Measurements from ENCODE around the gene IL17RA. TPM values are rescaled to one million over a fixed set of nuclear protein-coding genes. Genes with fewer than 3 reads are reported as not detected.
"Not testable (repeated sequence)": the region's sequence is repeated elsewhere in the genome, so short reads cannot be mapped to it uniquely, and the experiment has no call there.

The IL17RA gene
- 10 to 100 TPM; 13.3 to 16.6 TPM for total RNA-seq

- Mint-ChIP-seq H3K4me1 (peaks cover 44% of the 10 kb centered on the region), H3K9me3 (no peaks in the 10 kb centered on the region)
These were observed at the start of gene IL17RA for GRCh38 chr22:17084554-17085276. Gene IL17RA (plus strand): TSS chr22:17085000. CDS start chr22:17085092, 92 bp downstream.

GRCh38 chr22:17035246-17035645 lies 49.6 kb upstream of the IL17RA start:
- peaks cover 8% of the 10 kb centered on the region for H3K4me1 Mint-ChIP-seq
- no peak overlapping the region for H3K27ac Mint-ChIP-seq
- H3K36me3 Mint-ChIP-seq = no peaks in the 10 kb centered on the region
- peaks cover 18% of the 10 kb centered on the region for H3K27me3 Mint-ChIP-seq
- peak overlapping the region; percentile 16 for H3K4me3 Mint-ChIP-seq
- H3K9me3 Mint-ChIP-seq = peaks cover 3% of the 10 kb centered on the region
- no peak for DNase-seq

More at GRCh38 chr22:17084554-17085276, at the start of gene IL17RA:
- no peaks in the 10 kb centered on the region for H3K27me3 Mint-ChIP-seq
- peak within 1 kb of the TSS; percentile 84 for H3K4me3 Mint-ChIP-seq
- H3K36me3 Mint-ChIP-seq = peaks cover 15% of the 10 kb centered on the region
- peak within 1 kb of the TSS; percentile 86 for H3K27ac Mint-ChIP-seq
- peak; percentile 94 for DNase-seq

GRCh38 chr22:17035976-17036841 lies 48.6 kb upstream of the IL17RA start:
- H3K27me3 Mint-ChIP-seq = peaks cover 18% of the 10 kb centered on the region
- not testable (repeated sequence) for H3K4me1 Mint-ChIP-seq, H3K36me3 Mint-ChIP-seq, H3K9me3 Mint-ChIP-seq
- peak overlapping the region; percentile 70 for H3K4me3 Mint-ChIP-seq
- DNase-seq = peak; percentile 15
- peak overlapping the region; percentile 75 for H3K27ac Mint-ChIP-seq

GRCh38 chr22:17036842-17037711 lies 47.7 kb upstream of the IL17RA start:
- H3K27me3 Mint-ChIP-seq = peaks cover 18% of the 10 kb centered on the region
- H3K27ac Mint-ChIP-seq, H3K4me1 Mint-ChIP-seq, H3K36me3 Mint-ChIP-seq, H3K9me3 Mint-ChIP-seq: not testable (repeated sequence)
- peak overlapping the region; percentile 77 for H3K4me3 Mint-ChIP-seq
- peak; percentile 5 for DNase-seq

- H3K36me3 Mint-ChIP-seq = peaks cover under 1% of the 10 kb centered on the region
- no peaks in the 10 kb centered on the region for H3K9me3 Mint-ChIP-seq
- H3K4me3 Mint-ChIP-seq = no peak overlapping the region
- no peak overlapping the region for H3K27ac Mint-ChIP-seq
- H3K27me3 Mint-ChIP-seq = no peaks in the 10 kb centered on the region
- H3K4me1 Mint-ChIP-seq = peaks cover 5% of the 10 kb centered on the region
- no peak for DNase-seq
These were observed 41.3 kb upstream of the IL17RA start for GRCh38 chr22:17043521-17043920.

GRCh38 chr22:17046566-17047348 lies 38.0 kb upstream of the IL17RA start:
- peaks cover 9% of the 10 kb centered on the region for H3K4me1 Mint-ChIP-seq
- no peaks in the 10 kb centered on the region for H3K27me3 Mint-ChIP-seq
- H3K27ac Mint-ChIP-seq = no peak overlapping the region

GRCh38 chr22:17047656-17048055 lies 37.1 kb upstream of the IL17RA start:
- H3K27ac Mint-ChIP-seq = no peak overlapping the region
- peaks cover 3% of the 10 kb centered on the region for H3K36me3 Mint-ChIP-seq
- no peak for DNase-seq
- H3K4me1 Mint-ChIP-seq = peaks cover 9% of the 10 kb centered on the region
- H3K27me3 Mint-ChIP-seq = no peaks in the 10 kb centered on the region
- no peak overlapping the region for H3K4me3 Mint-ChIP-seq
- no peaks in the 10 kb centered on the region for H3K9me3 Mint-ChIP-seq

More at GRCh38 chr22:17046566-17047348, 38.0 kb upstream of the IL17RA start:
- Mint-ChIP-seq H3K4me3 (no peak overlapping the region), H3K9me3 (no peaks in the 10 kb centered on the region), H3K36me3 (peaks cover 3% of the 10 kb centered on the region)
- DNase-seq = no peak

GRCh38 chr22:17056058-17056457 lies 28.7 kb upstream of the IL17RA start:
- H3K36me3 Mint-ChIP-seq = no peaks in the 10 kb centered on the region
- H3K27me3 Mint-ChIP-seq = peaks cover 4% of the 10 kb centered on the region
- no peaks in the 10 kb centered on the region for H3K9me3 Mint-ChIP-seq
- DNase-seq = no peak
- H3K4me1 Mint-ChIP-seq = peaks cover 4% of the 10 kb centered on the region
- no peak overlapping the region for H3K27ac Mint-ChIP-seq
- H3K4me3 Mint-ChIP-seq = no peak overlapping the region

- Mint-ChIP-seq H3K36me3 (no peaks in the 10 kb centered on the region), H3K27ac (no peak overlapping the region), H3K4me3 (no peak overlapping the region), H3K4me1 (peaks cover 4% of the 10 kb centered on the region), H3K9me3 (no peaks in the 10 kb centered on the region), H3K27me3 (peaks cover 4% of the 10 kb centered on the region)
- no peak for DNase-seq
These were observed 28.0 kb upstream of the IL17RA start for GRCh38 chr22:17056807-17057206.

GRCh38 chr22:17057959-17058814 lies 26.6 kb upstream of the IL17RA start:
- H3K4me1 Mint-ChIP-seq = peaks cover 6% of the 10 kb centered on the region
- peak; percentile 29 for DNase-seq
- H3K27ac Mint-ChIP-seq = no peak overlapping the region
- no peaks in the 10 kb centered on the region for H3K36me3 Mint-ChIP-seq
- no peak overlapping the region for H3K4me3 Mint-ChIP-seq
- H3K9me3 Mint-ChIP-seq = no peaks in the 10 kb centered on the region
- H3K27me3 Mint-ChIP-seq = peaks cover 4% of the 10 kb centered on the region

- H3K27ac Mint-ChIP-seq = no peak overlapping the region
- H3K9me3 Mint-ChIP-seq = no peaks in the 10 kb centered on the region
- no peaks in the 10 kb centered on the region for H3K36me3 Mint-ChIP-seq
- no peak overlapping the region for H3K4me3 Mint-ChIP-seq
- DNase-seq = no peak
- H3K27me3 Mint-ChIP-seq = peaks cover 4% of the 10 kb centered on the region
- H3K4me1 Mint-ChIP-seq = peaks cover 11% of the 10 kb centered on the region
These were observed 24.7 kb upstream of the IL17RA start for GRCh38 chr22:17060126-17060525.

GRCh38 chr22:17063411-17064106 lies 21.2 kb upstream of the IL17RA start:
- peaks cover 7% of the 10 kb centered on the region for H3K4me1 Mint-ChIP-seq
- H3K27ac Mint-ChIP-seq = no peak overlapping the region
- no peaks in the 10 kb centered on the region for H3K9me3 Mint-ChIP-seq
- H3K27me3 Mint-ChIP-seq = no peaks in the 10 kb centered on the region
- no peak overlapping the region for H3K4me3 Mint-ChIP-seq
- no peak for DNase-seq
- no peaks in the 10 kb centered on the region for H3K36me3 Mint-ChIP-seq

GRCh38 chr22:17064498-17065100 lies 20.2 kb upstream of the IL17RA start:
- no peak for DNase-seq
- Mint-ChIP-seq H3K27me3 (no peaks in the 10 kb centered on the region), H3K9me3 (no peaks in the 10 kb centered on the region), H3K4me3 (no peak overlapping the region), H3K36me3 (no peaks in the 10 kb centered on the region), H3K27ac (no peak overlapping the region), H3K4me1 (peaks cover 8% of the 10 kb centered on the region)

All from activated naive CD8-positive, alpha-beta T cell treated with anti-CD3 and anti-CD28 coated beads for 36 hours (primary cell).